ENCODE measurements around the gene ACOXL.

DNA sequence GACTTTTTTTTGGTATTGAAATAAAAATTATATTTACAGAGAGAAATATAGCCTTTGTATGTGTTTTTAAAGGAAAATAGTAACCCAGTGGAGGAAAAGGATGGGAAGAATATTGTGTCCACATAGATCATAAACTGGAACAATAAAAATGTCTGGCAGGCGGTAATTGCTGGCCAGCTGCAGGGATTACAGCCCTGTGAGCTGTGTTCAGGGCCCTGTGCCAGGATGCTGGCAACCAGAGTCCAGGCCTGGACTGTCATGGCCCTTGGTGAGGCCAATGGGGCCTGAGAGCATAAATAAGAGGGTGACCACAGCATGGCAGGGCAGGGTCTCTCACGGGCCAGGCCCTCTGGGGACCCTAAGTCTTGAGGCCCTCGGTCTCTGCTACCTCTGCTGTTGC, 171.2 kb downstream of the ACOXL start:
- TF ChIP-seq, protein P1, sequence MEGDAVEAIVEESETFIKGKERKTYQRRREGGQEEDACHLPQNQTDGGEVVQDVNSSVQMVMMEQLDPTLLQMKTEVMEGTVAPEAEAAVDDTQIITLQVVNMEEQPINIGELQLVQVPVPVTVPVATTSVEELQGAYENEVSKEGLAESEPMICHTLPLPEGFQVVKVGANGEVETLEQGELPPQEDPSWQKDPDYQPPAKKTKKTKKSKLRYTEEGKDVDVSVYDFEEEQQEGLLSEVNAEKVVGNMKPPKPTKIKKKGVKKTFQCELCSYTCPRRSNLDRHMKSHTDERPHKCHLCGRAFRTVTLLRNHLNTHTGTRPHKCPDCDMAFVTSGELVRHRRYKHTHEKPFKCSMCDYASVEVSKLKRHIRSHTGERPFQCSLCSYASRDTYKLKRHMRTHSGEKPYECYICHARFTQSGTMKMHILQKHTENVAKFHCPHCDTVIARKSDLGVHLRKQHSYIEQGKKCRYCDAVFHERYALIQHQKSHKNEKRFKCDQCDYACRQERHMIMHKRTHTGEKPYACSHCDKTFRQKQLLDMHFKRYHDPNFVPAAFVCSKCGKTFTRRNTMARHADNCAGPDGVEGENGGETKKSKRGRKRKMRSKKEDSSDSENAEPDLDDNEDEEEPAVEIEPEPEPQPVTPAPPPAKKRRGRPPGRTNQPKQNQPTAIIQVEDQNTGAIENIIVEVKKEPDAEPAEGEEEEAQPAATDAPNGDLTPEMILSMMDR (IDR thresholded peaks at IDR 0.05) = no peak
- no peak for TF ChIP-seq POLR2A (IDR thresholded peaks at IDR 0.05)

Measured in testis (tissue), 2 donors.